BE2C (cell line): ENCODE results near the gene MMP28.

ENCODE experiments used
- DNase-seq: peaks from one replicate; pipeline ENCODE4 v3.0.0-alpha.2; 2020
- H3K27me3 ChIP-seq: fragments of 250-450 bp; sonication (Bioruptor Pico); 2 replicates; pipeline ENCODE4 v1.5.1; 2020; ENCODE audit warnings: mild to moderate bottlenecking
- H3K36me3 ChIP-seq: fragments of 250-450 bp; sonication (Bioruptor Pico); 2 replicates; pipeline ENCODE4 v1.5.1; 2020; ENCODE audit warnings: mild to moderate bottlenecking
- H3K4me1 ChIP-seq: fragments of 250-450 bp; sonication (Bioruptor Pico); 2 replicates; pipeline ENCODE4 v1.5.1; 2020
- H3K4me3 ChIP-seq: 2 replicates; pipeline ENCODE4 v1.5.1; 2011; ENCODE audit warnings: low read depth, low read length
- H3K9me3 ChIP-seq: fragments of 250-450 bp; sonication (Bioruptor Pico); 2 replicates; pipeline ENCODE4 v1.5.1; 2020
- CTCF ChIP-seq: IDR thresholded peaks from 2 replicates; pipeline ENCODE4 v1.5.1; 2012; ENCODE audit warnings: mild to moderate bottlenecking, low read depth, low read length

Gene MMP28

GRCh38 chr17:35812456-35812855 is 17.0 kb upstream of the MMP28 start:
- H3K4me3 ChIP-seq, result no peak overlapping the region
- TF ChIP-seq CTCF, result no peak
- H3K36me3 ChIP-seq, result peaks cover 22% of the 10 kb centered on the region
- no peaks in the 10 kb centered on the region for H3K9me3 ChIP-seq
- H3K4me1 ChIP-seq, result peaks cover 16% of the 10 kb centered on the region
- no peak for DNase-seq
- no peaks in the 10 kb centered on the region for H3K27me3 ChIP-seq

GRCh38 chr17:35811759-35812158 is 16.3 kb upstream of the MMP28 start:
- Histone ChIP-seq H3K9me3 (no peaks in the 10 kb centered on the region), H3K27me3 (no peaks in the 10 kb centered on the region), H3K4me3 (no peak overlapping the region), H3K36me3 (peaks cover 15% of the 10 kb centered on the region), H3K4me1 (peaks cover 16% of the 10 kb centered on the region)
- DNase-seq, result no peak
- no peak for TF ChIP-seq CTCF

GRCh38 chr17:35809855-35810461 is 14.5 kb upstream of the MMP28 start:
- TF ChIP-seq CTCF, result no peak
- Histone ChIP-seq H3K9me3 (no peaks in the 10 kb centered on the region), H3K36me3 (peaks cover 5% of the 10 kb centered on the region), H3K4me1 (peaks cover 5% of the 10 kb centered on the region; the same call in 1 of the 2 replicates), H3K27me3 (no peaks in the 10 kb centered on the region), H3K4me3 (peak overlapping the region; percentile 98)
- DNase-seq, result no peak

- Histone ChIP-seq H3K36me3 (peaks cover 5% of the 10 kb centered on the region), H3K27me3 (no peaks in the 10 kb centered on the region), H3K4me1 (peaks cover 3% of the 10 kb centered on the region; the same call in 1 of the 2 replicates), H3K4me3 (peak within 1 kb of the TSS; percentile 98), H3K9me3 (no peaks in the 10 kb centered on the region)
- TF ChIP-seq CTCF, result peak; percentile 89
- DNase-seq, result peak; percentile 98
Measured at GRCh38 chr17:35808962-35809854, 13.8 kb upstream of the MMP28 start, which contains the start of gene TAF15. Gene TAF15, plus strand, starts transcription at chr17:35809484. Its CDS starts 86 bp downstream, at chr17:35809570.

- H3K4me1 ChIP-seq, result peaks cover 3% of the 10 kb centered on the region; the same call in 1 of the 2 replicates
- H3K4me3 ChIP-seq, result peak overlapping the region; percentile 98
- H3K27me3 ChIP-seq, result no peaks in the 10 kb centered on the region
- no peak for DNase-seq
- H3K36me3 ChIP-seq, result peaks cover 5% of the 10 kb centered on the region
- no peak for TF ChIP-seq CTCF
- H3K9me3 ChIP-seq, result no peaks in the 10 kb centered on the region
Measured at GRCh38 chr17:35808240-35808961, 13.0 kb upstream of the MMP28 start.
